Endothelial cell of umbilical vein (primary cell): Measurements from ENCODE around the gene SYNPO2. TPM values are rescaled to one million over a fixed set of nuclear protein-coding genes. Genes with fewer than 3 reads are reported as not detected.

Experiments used
- BruUV-seq: library from RNA; stranded (reverse); fragments of 400-500 nt; replicated peaks from 2 replicates; lab custom pipeline; 2021; lab: Mats Ljungman, UMichigan
- CTCF ChIA-PET: fragments of 300-600, 350-600 bp; sonication (Branson Sonifier 250); formaldehyde crosslinking; loops from one replicate; lab custom pipeline; 2021; ENCODE audit warnings: antibody characterized with exemption, inconsistent platforms; lab: Charles Lee
- POLR2A ChIA-PET: fragments of 300-600, 350-600 bp; sonication (Branson Sonifier 250); formaldehyde crosslinking; loops from one replicate; lab custom pipeline; 2021; ENCODE audit warnings: antibody characterized with exemption, inconsistent platforms; lab: Charles Lee
- DNase-seq: peaks from one replicate; pipeline ENCODE4 v3.0.0-alpha.2; 2011; ENCODE audit warnings: low read depth, low spot score
- FAIRE-seq: peaks from 2 replicates; lab custom pipeline; 2011; peaks lifted over from hg19 to GRCh38; lab: Jason Lieb, UNC
- H2AFZ ChIP-seq: 2 replicates; pipeline ENCODE4 v1.6.0; 2012; ENCODE audit warnings: low read depth, low read length, control low read depth, inconsistent platforms
- H3K27ac ChIP-seq: 2 replicates; pipeline ENCODE4 v1.5.1; 2011; ENCODE audit warnings: low read depth, mild to moderate bottlenecking, control low read depth, low read length, moderate library complexity; ENCODE audit not compliant: insufficient read depth
- H3K27me3 ChIP-seq, 2 experiments: 2 replicates each; pipeline versions ENCODE4 v1.6.0 to v1.6.1; 2011; ENCODE audit warnings: low read length in 2 of 2, mixed read lengths in 1 of 2; ENCODE audit not compliant: control insufficient read depth in 2 of 2, insufficient read depth in 2 of 2
- H3K36me3 ChIP-seq, 2 experiments: 2 replicates in 1 of 2; 3 replicates in 1 of 2; pipeline ENCODE4 v1.5.1; 2011; ENCODE audit warnings: low read length in 2 of 2, mild to moderate bottlenecking in 1 of 2, moderate library complexity in 1 of 2; ENCODE audit not compliant: control insufficient read depth in 2 of 2, insufficient read depth in 2 of 2; ENCODE audit errors: extremely low read depth in 1 of 2
- H3K4me1 ChIP-seq: 3 replicates; pipeline ENCODE4 v1.5.1; 2011; ENCODE audit warnings: mild to moderate bottlenecking, low read length; ENCODE audit not compliant: control insufficient read depth, insufficient read depth; ENCODE audit errors: extremely low read depth
- H3K4me2 ChIP-seq: 2 replicates; pipeline ENCODE4 v1.6.1; 2011; ENCODE audit warnings: low read length, control low read depth, mixed read lengths; ENCODE audit not compliant: insufficient read depth
- H3K4me3 ChIP-seq, 3 experiments: fragments of 200-600 bp in 1 of 3; sonication (generic), shearing (Covaris generic) in 1 of 3; replicated peaks in 1 of 3; 2 replicates each; pipeline ENCODE4 v1.5.1; 2011 to 2016; ENCODE audit warnings: control low read depth in 3 of 3, low read length in 3 of 3, mild to moderate bottlenecking in 2 of 3, inconsistent platforms in 1 of 3, low read depth in 1 of 3, moderate library complexity in 1 of 3; ENCODE audit not compliant: insufficient read depth in 1 of 3
- H3K79me2 ChIP-seq: 2 replicates; pipeline ENCODE4 v1.6.0; 2012; ENCODE audit warnings: low read length, inconsistent platforms; ENCODE audit not compliant: control insufficient read depth, insufficient read depth
- H3K9ac ChIP-seq: replicated peaks from 2 replicates; pipeline ENCODE3; 2011; ENCODE audit warnings: low read length, control low read depth; ENCODE audit not compliant: insufficient read depth; ENCODE audit errors: extremely low read depth
- H3K9me1 ChIP-seq: replicated peaks from 3 replicates; pipeline ENCODE4 v1.6.0; 2011; ENCODE audit warnings: mild to moderate bottlenecking, low read length; ENCODE audit not compliant: control insufficient read depth, insufficient read depth; ENCODE audit errors: extremely low read depth
- H3K9me3 ChIP-seq: replicated peaks from 2 replicates; pipeline ENCODE4 v1.5.1; 2012; ENCODE audit warnings: low read length, inconsistent platforms; ENCODE audit not compliant: control insufficient read depth, insufficient read depth
- H4K20me1 ChIP-seq: replicated peaks from 2 replicates; pipeline ENCODE3; 2011; ENCODE audit warnings: mild to moderate bottlenecking, low read length; ENCODE audit not compliant: control insufficient read depth, insufficient read depth; ENCODE audit errors: extremely low read depth
- FOS ChIP-seq: IDR thresholded peaks from 2 replicates; pipeline ENCODE4 v1.6.1; 2011; ENCODE audit warnings: mild to moderate bottlenecking, low read length, moderate library complexity, borderline replicate concordance; ENCODE audit not compliant: insufficient read depth
- GATA2 ChIP-seq: IDR thresholded peaks from 2 replicates; pipeline ENCODE4 v1.7.0; 2011; ENCODE audit warnings: low read depth, mild to moderate bottlenecking, moderate library complexity, mixed read lengths, low read length; ENCODE audit not compliant: insufficient read length, insufficient read depth
- JUN ChIP-seq: IDR thresholded peaks from 2 replicates; pipeline ENCODE4 v1.6.1; 2011; ENCODE audit warnings: borderline replicate concordance, low read depth; ENCODE audit not compliant: insufficient read length, insufficient read depth
- MYC ChIP-seq: IDR thresholded peaks from one replicate; pipeline ENCODE4 v1.6.1; 2011; ENCODE audit warnings: mild to moderate bottlenecking, low read depth, low read length
- POLR2A ChIP-seq: IDR thresholded peaks from 2 replicates; pipeline ENCODE4 v1.6.1; 2012; ENCODE audit warnings: low read depth, mild to moderate bottlenecking, control low read depth, low read length
- POLR2AphosphoS5 ChIP-seq: IDR thresholded peaks from 2 replicates; pipeline ENCODE4 v1.6.1; 2012; ENCODE audit warnings: low read depth, mild to moderate bottlenecking, control low read depth, low read length, moderate library complexity; ENCODE audit not compliant: insufficient read depth
- dilution Hi-C: fragments of 300-500 bp; cut with MboI; formaldehyde crosslinking; loops from one replicate; pipeline ENCODE4 v1.15.0; 2019; ENCODE audit warnings: low sequenced_read_pairs; ENCODE audit not compliant: extremely low pct_ligation_motif_present
- intact Hi-C: fragments of 100-400 bp; cut with micrococcal nuclease; formaldehyde crosslinking; loops from one replicate; pipeline ENCODE4 v1.10.0; 2022
- polyA plus RNA-seq, 4 experiments: library from polyadenylated mRNA; depleted of rRNA in 3 of 4; stranded (reverse) in 3 of 4; unstranded in 1 of 4; fragments of >200 nt; gene quantifications; 2 replicates each; pipeline versions ENCODE4 v1.2.1 to v1.2.3, GENCODE V29; 2011 to 2012; ENCODE audit warnings: missing spikeins in 1 of 4
- total RNA-seq: library from RNA; stranded (reverse); gene quantifications from 2 replicates; pipeline ENCODE4 v1.2.3, GENCODE V29; 2021

The SYNPO2 gene
- total and polyA plus RNA-seq, 2 donors (not counting 3 experiments of a cell fraction or from before 2014, with no cell fraction given): 0.06 to 0.13 TPM

DNA sequence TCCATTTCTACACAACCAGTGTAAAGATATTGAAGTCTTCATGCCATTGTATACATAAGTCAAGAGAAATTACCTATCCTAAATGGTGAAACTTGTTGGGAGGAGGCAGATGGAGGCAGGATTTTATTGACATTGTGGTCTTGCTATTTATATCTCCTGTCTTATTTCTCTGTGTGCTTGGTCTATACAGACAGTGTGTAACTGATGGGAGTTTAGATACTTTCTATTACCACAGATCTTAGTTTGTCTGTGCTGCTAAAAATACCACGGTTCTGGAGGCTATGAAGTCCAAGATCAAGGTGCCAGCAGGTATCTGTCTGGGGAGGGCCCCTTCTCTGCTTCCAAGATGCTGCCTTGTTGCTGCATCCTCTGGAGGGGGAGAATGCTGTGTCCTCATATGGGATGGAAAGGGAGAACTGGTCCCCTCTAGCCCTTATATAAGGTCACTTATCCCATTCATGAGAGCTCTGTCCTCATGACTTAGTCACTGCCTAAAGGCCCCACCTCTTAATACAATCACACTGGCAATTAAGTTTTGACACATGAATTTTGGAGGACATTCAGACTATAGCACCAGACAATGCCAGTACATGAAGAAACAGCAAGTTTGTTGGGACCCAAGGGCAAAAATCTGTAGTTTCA, 62.4 kb downstream of the SYNPO2 start:
- no peak overlapping the region for H3K9ac ChIP-seq
- H4K20me1 ChIP-seq: no peaks in the 10 kb centered on the region
- no peaks in the 10 kb centered on the region for H3K36me3 ChIP-seq
- H3K27ac ChIP-seq: no peak overlapping the region
- H3K79me2 ChIP-seq: no peaks in the 10 kb centered on the region
- DNase-seq (no peak), FAIRE-seq (no peak)
- peaks cover 0 to 3% of the 10 kb centered on the region in 2 experiments for H3K27me3 ChIP-seq
- no peaks in the 10 kb centered on the region for H3K9me1 ChIP-seq
- TF ChIP-seq GATA2: no peak
- no peak for TF ChIP-seq JUN
- CTCF ChIA-PET: no interaction called here
- POLR2A ChIA-PET: no interaction called here
- dilution Hi-C loops: no loop called here
- H3K9me3 ChIP-seq: no peaks in the 10 kb centered on the region
- no peaks in the 10 kb centered on the region for H3K4me1 ChIP-seq
- no peak overlapping the region for H3K4me3 ChIP-seq
- H2AFZ ChIP-seq: no peak overlapping the region
- intact Hi-C loops: no loop called here
- H3K4me2 ChIP-seq: no peak overlapping the region
- no TSS peak for BruUV-seq

DNA sequence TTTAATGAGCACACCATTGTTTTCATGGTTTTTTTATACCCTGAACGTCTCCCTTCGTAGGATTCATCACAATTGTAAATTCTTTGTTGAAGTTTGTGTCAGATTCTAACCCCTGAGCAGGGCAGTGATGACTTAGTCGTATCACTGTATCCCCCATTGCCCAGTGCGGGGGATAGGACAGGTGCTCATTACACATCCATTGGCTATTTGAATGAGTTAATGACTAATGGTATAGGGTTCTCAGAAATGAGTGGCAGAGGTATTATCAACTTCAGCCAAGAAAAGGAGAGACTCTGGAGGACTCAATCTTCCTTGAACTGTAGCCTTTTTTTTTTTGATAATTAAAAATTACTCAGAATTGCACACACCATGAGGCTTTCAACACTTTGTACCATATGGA, 64.6 kb downstream of the SYNPO2 start:
- DNase-seq (no peak), FAIRE-seq (no peak)
- Histone ChIP-seq H3K27ac (no peak overlapping the region), H4K20me1 (no peaks in the 10 kb centered on the region), H3K9me3 (no peaks in the 10 kb centered on the region), H3K4me3 (no peak overlapping the region), H3K27me3 (no peaks in the 10 kb centered on the region), H3K79me2 (no peaks in the 10 kb centered on the region), H3K4me1 (no peaks in the 10 kb centered on the region), H3K9me1 (no peaks in the 10 kb centered on the region), H3K4me2 (no peak overlapping the region), H2AFZ (no peak overlapping the region), H3K9ac (no peak overlapping the region), H3K36me3 (no peaks in the 10 kb centered on the region)
- BruUV-seq: no TSS peak
- intact Hi-C loops (no loop called here), dilution Hi-C loops (no loop called here)
- CTCF ChIA-PET: no interaction called here
- POLR2A ChIA-PET: no interaction called here
- TF ChIP-seq FOS (no peak), MYC (no peak), POLR2A (no peak), GATA2 (no peak), POLR2AphosphoS5 (no peak)
